Neutrophil (primary cell): ENCODE results near the gene SULT1C4.

Experiments used
- H3K27ac ChIP-seq: fragments of 200-600 bp; sonication (generic); 2 replicates; pipeline ENCODE4 v1.5.1; 2016; ENCODE audit warnings: mild to moderate bottlenecking, moderate library complexity
- H3K27me3 ChIP-seq: fragments of 200-600 bp; sonication (generic); 2 replicates; pipeline ENCODE4 v1.6.0; 2016; ENCODE audit warnings: mild to moderate bottlenecking
- H3K36me3 ChIP-seq: fragments of 200-600 bp; sonication (generic); 2 replicates; pipeline ENCODE4 v1.5.1; 2017
- H3K4me1 ChIP-seq, 2 experiments: fragments of 200-600 bp in 1 of 2; sonication (generic) in 1 of 2; 1 replicate in 1 of 2; 2 replicates in 1 of 2; pipeline versions ENCODE4 v1.5.1 to v1.6.1; 2013 to 2016; ENCODE audit warnings: low read depth in 1 of 2, low read length in 1 of 2, mild to moderate bottlenecking in 1 of 2, moderate library complexity in 1 of 2; ENCODE audit not compliant: control insufficient read depth in 1 of 2, insufficient read depth in 1 of 2
- H3K4me3 ChIP-seq, 2 experiments: fragments of 200-600 bp in 1 of 2; sonication (generic) in 1 of 2; 1 replicate in 1 of 2; 2 replicates in 1 of 2; pipeline ENCODE4 v1.5.1; 2013 to 2016; ENCODE audit warnings: low read depth in 1 of 2, low read length in 1 of 2, mild to moderate bottlenecking in 1 of 2, moderate library complexity in 1 of 2
- H3K9me3 ChIP-seq: fragments of 200-600 bp; sonication (generic); 2 replicates; pipeline ENCODE4 v1.5.1; 2016
- TF ChIP-seq, protein P1 (sequence below): fragments of 200-600 bp; sonication (generic); IDR thresholded peaks from 2 replicates; pipeline ENCODE4 v1.5.1; 2016; ENCODE audit warnings: antibody characterized with exemption

Gene SULT1C4

DNA sequence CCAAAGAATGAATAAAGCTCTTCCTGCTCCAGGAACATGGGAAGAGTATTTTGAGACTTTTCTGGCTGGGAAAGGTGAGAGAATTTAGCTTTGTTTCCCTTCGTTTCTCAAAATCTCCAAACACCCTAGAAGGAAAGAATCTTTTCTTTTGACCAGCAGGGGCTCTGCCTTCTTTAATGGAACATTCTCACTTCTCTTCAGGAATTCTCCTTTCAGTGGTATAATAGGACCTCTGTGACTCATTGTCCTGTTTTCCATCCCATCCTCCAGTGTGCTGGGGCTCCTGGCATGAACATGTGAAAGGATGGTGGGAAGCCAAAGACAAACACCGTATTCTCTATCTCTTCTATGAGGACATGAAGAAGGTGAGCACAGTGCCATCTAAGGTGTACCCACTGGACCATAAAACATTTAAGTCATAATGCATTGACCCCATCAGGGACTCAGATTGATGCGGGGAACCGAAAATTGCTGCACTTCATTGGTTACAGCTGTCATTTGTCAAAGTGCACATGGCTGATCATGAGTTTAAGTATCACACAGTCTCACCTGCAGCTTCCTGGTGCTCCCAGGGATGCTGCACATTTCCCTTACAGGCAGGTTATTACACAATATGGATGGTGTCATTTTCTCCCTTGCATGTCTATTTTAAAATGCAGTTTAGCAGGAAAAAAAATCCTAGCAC is 5.5 kb downstream of the SULT1C4 start:
- H3K4me1 ChIP-seq, result peaks cover under 1 to 1% of the 10 kb centered on the region in 2 experiments
- H3K27ac ChIP-seq, result no peak overlapping the region
- TF ChIP-seq, protein P1, sequence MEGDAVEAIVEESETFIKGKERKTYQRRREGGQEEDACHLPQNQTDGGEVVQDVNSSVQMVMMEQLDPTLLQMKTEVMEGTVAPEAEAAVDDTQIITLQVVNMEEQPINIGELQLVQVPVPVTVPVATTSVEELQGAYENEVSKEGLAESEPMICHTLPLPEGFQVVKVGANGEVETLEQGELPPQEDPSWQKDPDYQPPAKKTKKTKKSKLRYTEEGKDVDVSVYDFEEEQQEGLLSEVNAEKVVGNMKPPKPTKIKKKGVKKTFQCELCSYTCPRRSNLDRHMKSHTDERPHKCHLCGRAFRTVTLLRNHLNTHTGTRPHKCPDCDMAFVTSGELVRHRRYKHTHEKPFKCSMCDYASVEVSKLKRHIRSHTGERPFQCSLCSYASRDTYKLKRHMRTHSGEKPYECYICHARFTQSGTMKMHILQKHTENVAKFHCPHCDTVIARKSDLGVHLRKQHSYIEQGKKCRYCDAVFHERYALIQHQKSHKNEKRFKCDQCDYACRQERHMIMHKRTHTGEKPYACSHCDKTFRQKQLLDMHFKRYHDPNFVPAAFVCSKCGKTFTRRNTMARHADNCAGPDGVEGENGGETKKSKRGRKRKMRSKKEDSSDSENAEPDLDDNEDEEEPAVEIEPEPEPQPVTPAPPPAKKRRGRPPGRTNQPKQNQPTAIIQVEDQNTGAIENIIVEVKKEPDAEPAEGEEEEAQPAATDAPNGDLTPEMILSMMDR, result no peak
- no peaks in the 10 kb centered on the region for H3K36me3 ChIP-seq
- no peaks in the 10 kb centered on the region for H3K27me3 ChIP-seq
- H3K4me3 ChIP-seq, result no peak overlapping the region
- H3K9me3 ChIP-seq, result no peaks in the 10 kb centered on the region

DNA sequence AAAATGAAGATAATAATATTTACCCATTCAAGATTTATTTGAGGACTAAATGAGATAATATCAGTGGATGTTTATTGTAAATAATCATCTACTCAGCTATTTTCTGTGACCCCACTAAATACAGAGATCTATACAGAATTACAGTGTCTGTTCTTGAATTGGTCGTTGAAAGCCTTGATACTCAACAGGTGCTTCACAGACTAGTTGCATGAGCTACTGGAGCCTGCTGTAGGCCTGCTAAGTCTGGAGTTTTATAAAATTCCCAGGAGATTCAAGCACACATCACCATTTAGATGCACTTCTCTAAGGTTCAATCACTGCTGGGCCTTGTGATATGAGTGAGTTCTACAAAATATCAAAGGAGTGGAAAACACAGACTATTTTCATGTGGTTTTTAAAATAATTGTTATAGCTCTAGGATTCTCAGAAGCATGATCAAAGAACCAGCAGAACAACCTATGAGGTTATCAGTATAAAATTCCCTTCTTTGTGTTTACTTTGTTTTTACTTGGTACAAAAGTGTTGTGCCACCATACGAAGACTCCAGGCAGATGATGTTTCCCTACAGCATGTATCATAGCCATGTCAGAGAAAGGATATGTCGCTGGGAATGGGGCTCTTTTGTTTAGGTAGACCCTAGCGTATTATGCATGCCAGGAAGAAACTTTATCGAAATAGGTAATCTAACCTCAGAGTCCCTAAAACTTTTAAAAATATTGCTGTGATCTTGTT is 7.1 kb downstream of the SULT1C4 start:
- no peak overlapping the region for H3K27ac ChIP-seq
- no peaks in the 10 kb centered on the region for H3K27me3 ChIP-seq
- H3K4me3 ChIP-seq, result no peak overlapping the region
- TF ChIP-seq, protein P1, result no peak
- H3K9me3 ChIP-seq, result no peaks in the 10 kb centered on the region
- no peaks in the 10 kb centered on the region for H3K36me3 ChIP-seq
- H3K4me1 ChIP-seq, result no peaks in the 10 kb centered on the region

DNA sequence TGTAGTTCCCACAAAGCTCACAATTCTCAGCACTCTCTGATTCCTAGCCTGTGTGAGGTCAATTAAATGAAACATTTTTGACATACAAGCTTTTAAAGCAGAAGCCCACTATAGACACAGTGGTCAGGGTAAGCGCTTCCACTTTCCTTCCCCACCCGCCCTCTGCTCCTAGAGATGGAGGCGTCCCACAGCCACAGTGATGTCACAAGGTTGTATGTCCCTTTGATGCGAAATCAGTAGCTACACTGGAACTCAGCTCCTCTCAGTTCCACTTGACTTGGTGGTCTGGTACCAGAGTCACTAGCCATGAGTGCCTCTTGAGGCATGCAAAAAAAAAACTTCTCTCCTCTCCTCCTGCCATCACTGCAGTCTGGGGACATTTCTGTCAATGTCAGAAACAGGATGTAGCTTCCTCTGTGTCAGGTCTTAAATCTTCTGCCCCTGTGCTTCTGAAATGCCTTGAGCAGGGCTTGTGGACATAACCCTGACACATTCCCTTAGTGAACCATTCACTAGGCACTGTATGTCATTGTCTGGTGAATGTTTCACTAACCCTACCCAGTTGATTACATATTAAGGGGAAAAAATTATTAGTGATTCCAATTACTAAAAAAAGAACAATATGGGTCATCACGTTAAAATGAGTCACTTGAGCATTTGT is 7.8 kb downstream of the SULT1C4 start:
- Histone ChIP-seq H3K36me3 (no peaks in the 10 kb centered on the region), H3K4me1 (no peaks in the 10 kb centered on the region), H3K9me3 (no peaks in the 10 kb centered on the region), H3K27me3 (no peaks in the 10 kb centered on the region), H3K27ac (no peak overlapping the region), H3K4me3 (no peak overlapping the region)
- TF ChIP-seq, protein P1, result no peak

DNA sequence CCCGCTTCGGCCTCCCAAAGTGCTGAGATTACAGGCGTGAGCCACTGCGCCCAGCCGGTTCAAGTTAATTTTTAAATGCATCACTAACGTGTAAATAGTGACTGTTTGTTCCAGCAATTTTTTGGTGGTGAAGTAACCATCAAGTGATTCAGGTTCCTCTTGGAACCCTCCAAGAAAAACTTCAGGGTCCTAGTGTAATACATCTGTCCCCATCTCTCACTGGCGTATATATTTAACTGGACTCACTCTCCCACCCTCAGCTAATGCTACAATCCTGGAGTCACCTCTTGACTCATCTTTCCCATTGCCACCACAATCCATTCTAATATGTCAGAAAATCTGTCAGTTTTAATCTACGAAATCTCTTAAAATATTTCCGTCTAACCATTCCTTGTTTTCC is 10.3 kb downstream of the SULT1C4 start:
- Histone ChIP-seq H3K9me3 (no peaks in the 10 kb centered on the region), H3K27me3 (no peaks in the 10 kb centered on the region), H3K36me3 (no peaks in the 10 kb centered on the region), H3K4me3 (no peak overlapping the region), H3K4me1 (no peaks in the 10 kb centered on the region), H3K27ac (no peak overlapping the region)
- TF ChIP-seq, protein P1, result no peak

DNA sequence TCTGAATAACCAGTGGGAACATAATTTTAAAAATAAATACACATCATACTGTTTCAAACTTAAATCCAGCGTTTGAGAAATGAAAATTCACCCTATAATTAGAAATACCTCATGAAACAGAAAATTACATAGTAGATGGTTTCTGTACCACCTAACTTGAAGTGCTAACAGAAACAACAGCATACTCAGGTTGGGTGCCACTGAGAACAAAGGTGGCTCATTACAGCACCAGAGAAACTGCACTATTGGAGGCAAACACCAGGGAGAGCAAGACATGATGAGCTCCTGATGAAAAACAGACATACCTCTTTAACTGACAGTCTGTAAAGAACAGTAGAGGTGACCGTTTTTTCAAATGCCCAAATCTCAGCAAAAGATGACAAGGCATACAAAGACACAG is 12.6 kb downstream of the SULT1C4 start:
- H3K4me1 ChIP-seq, result no peaks in the 10 kb centered on the region
- H3K27ac ChIP-seq, result no peak overlapping the region
- H3K27me3 ChIP-seq, result no peaks in the 10 kb centered on the region
- H3K9me3 ChIP-seq, result peaks cover 5% of the 10 kb centered on the region
- no peak overlapping the region for H3K4me3 ChIP-seq
- no peaks in the 10 kb centered on the region for H3K36me3 ChIP-seq
- TF ChIP-seq, protein P1, result no peak
